ENCODE data around the gene TTC24. TPM values are rescaled to one million over a fixed set of nuclear protein-coding genes. Genes with fewer than 3 reads are reported as not detected.

Gene TTC24
- total RNA-seq: 10 to 100 TPM; 12.6 to 16.9 TPM

- CTCF ChIA-PET: interaction anchor here (0.8 to 2.0 kb wide), 4 partner anchors 21 to 99 kb away, joined by 3 to 7 read pairs (median 5); no protein-coding TSS in a partner anchor
These were observed at the start of gene TTC24 for GRCh38 chr1:156579472-156579871. TSS of gene TTC24 (plus strand) at chr1:156579723. CDS start at chr1:156581365, 1,642 bp downstream.

GRCh38 chr1:156530006-156530405, 49.5 kb upstream of the TTC24 start:
- DNase-seq (no peak), ATAC-seq (no peak)
- CTCF ChIA-PET: interaction anchor here (1.4 kb wide), 1 partner anchor 85 kb away, joined by 4 read pairs; no protein-coding TSS in a partner anchor
- Mint-ChIP-seq H3K4me1 (peaks cover 31% of the 10 kb centered on the region), H3K36me3 (peaks cover 26% of the 10 kb centered on the region), H3K9me3 (ENCODE audit: low read depth) (no peaks in the 10 kb centered on the region), H3K4me3 (no peak overlapping the region), H3K27me3 (no peaks in the 10 kb centered on the region), H3K27ac (no peak overlapping the region)

More at GRCh38 chr1:156579472-156579871, at the start of gene TTC24:
- Mint-ChIP-seq H3K4me3 (no peak within 1 kb of the TSS), H3K9me3 (ENCODE audit: low read depth) (no peaks in the 10 kb centered on the region), H3K36me3 (no peaks in the 10 kb centered on the region), H3K27ac (no peak within 1 kb of the TSS), H3K27me3 (peaks cover 7% of the 10 kb centered on the region), H3K4me1 (peaks cover 25% of the 10 kb centered on the region)
- DNase-seq: no peak
- ATAC-seq: no peak

GRCh38 chr1:156532374-156532773, 47.1 kb upstream of the TTC24 start:
- Mint-ChIP-seq H3K27me3 (no peaks in the 10 kb centered on the region), H3K9me3 (ENCODE audit: low read depth) (no peaks in the 10 kb centered on the region), H3K4me1 (peaks cover 16% of the 10 kb centered on the region), H3K4me3 (no peak overlapping the region), H3K36me3 (peaks cover 26% of the 10 kb centered on the region), H3K27ac (no peak overlapping the region)
- ATAC-seq (no peak), DNase-seq (no peak)
- CTCF ChIA-PET: interaction anchor here (0.7 to 1.4 kb wide), 7 partner anchors 11 to 269 kb away, joined by 3 to 9 read pairs (median 3); partner anchors contain the start of gene NAXE

GRCh38 chr1:156533568-156534220, 45.8 kb upstream of the TTC24 start:
- ATAC-seq (no peak), DNase-seq (no peak)
- no peak overlapping the region for H3K4me3 Mint-ChIP-seq
- H3K27me3 Mint-ChIP-seq: no peaks in the 10 kb centered on the region
- H3K36me3 Mint-ChIP-seq: peaks cover 17% of the 10 kb centered on the region
- peaks cover 8% of the 10 kb centered on the region for H3K4me1 Mint-ChIP-seq
- CTCF ChIA-PET: no interaction called here
- H3K27ac Mint-ChIP-seq: no peak overlapping the region
- no peaks in the 10 kb centered on the region for H3K9me3 Mint-ChIP-seq (ENCODE audit: low read depth)

- H3K4me1 Mint-ChIP-seq: peaks cover 12% of the 10 kb centered on the region
- ATAC-seq: no peak
- H3K36me3 Mint-ChIP-seq: peaks cover 16% of the 10 kb centered on the region
- CTCF ChIA-PET: interaction anchor here (0.8 kb wide), 1 partner anchor 253 kb away, joined by 3 read pairs; no protein-coding TSS in a partner anchor
- H3K9me3 Mint-ChIP-seq (ENCODE audit: low read depth): no peaks in the 10 kb centered on the region
- H3K27ac Mint-ChIP-seq: no peak overlapping the region
- no peak for DNase-seq
- H3K27me3 Mint-ChIP-seq: no peaks in the 10 kb centered on the region
- no peak overlapping the region for H3K4me3 Mint-ChIP-seq
These were observed 45.0 kb upstream of the TTC24 start for GRCh38 chr1:156534424-156535060.

- ATAC-seq (no peak), DNase-seq (no peak)
- Mint-ChIP-seq H3K27ac (no peak overlapping the region), H3K27me3 (no peaks in the 10 kb centered on the region), H3K36me3 (peaks cover 24% of the 10 kb centered on the region), H3K4me3 (no peak overlapping the region), H3K4me1 (peaks cover 14% of the 10 kb centered on the region), H3K9me3 (ENCODE audit: low read depth) (no peaks in the 10 kb centered on the region)
- CTCF ChIA-PET: no interaction called here
These were observed 42.5 kb upstream of the TTC24 start for GRCh38 chr1:156537027-156537426.

GRCh38 chr1:156538711-156539440, 40.6 kb upstream of the TTC24 start:
- peaks cover 14% of the 10 kb centered on the region for H3K4me1 Mint-ChIP-seq
- H3K9me3 Mint-ChIP-seq (ENCODE audit: low read depth): no peaks in the 10 kb centered on the region
- DNase-seq (no peak), ATAC-seq (no peak)
- H3K36me3 Mint-ChIP-seq: peaks cover 22% of the 10 kb centered on the region
- no peaks in the 10 kb centered on the region for H3K27me3 Mint-ChIP-seq
- CTCF ChIA-PET: interaction anchor here (0.6 kb wide), 1 partner anchor 10 kb away, joined by 3 read pairs; no protein-coding TSS in a partner anchor
- H3K4me3 Mint-ChIP-seq: no peak overlapping the region
- H3K27ac Mint-ChIP-seq: no peak overlapping the region

- H3K27ac Mint-ChIP-seq: no peak overlapping the region
- no peaks in the 10 kb centered on the region for H3K27me3 Mint-ChIP-seq
- H3K9me3 Mint-ChIP-seq (ENCODE audit: low read depth): no peaks in the 10 kb centered on the region
- H3K36me3 Mint-ChIP-seq: peaks cover 23% of the 10 kb centered on the region
- CTCF ChIA-PET: interaction anchor here (0.8 to 1.7 kb wide), 3 partner anchors 14 to 154 kb away, joined by 3 to 5 read pairs (median 5); no protein-coding TSS in a partner anchor
- H3K4me3 Mint-ChIP-seq: no peak overlapping the region
- peaks cover 14% of the 10 kb centered on the region for H3K4me1 Mint-ChIP-seq
- no peak for ATAC-seq
- no peak for DNase-seq
These were observed 39.6 kb upstream of the TTC24 start for GRCh38 chr1:156539818-156540355.

- no peak overlapping the region for H3K27ac Mint-ChIP-seq
- no peak for DNase-seq
- peaks cover 19% of the 10 kb centered on the region for H3K36me3 Mint-ChIP-seq
- no peaks in the 10 kb centered on the region for H3K27me3 Mint-ChIP-seq
- no peaks in the 10 kb centered on the region for H3K9me3 Mint-ChIP-seq (ENCODE audit: low read depth)
- CTCF ChIA-PET: interaction anchor here (1.1 to 1.7 kb wide), 2 partner anchors 60 to 155 kb away, joined by 5 read pairs; no protein-coding TSS in a partner anchor
- peaks cover 14% of the 10 kb centered on the region for H3K4me1 Mint-ChIP-seq
- no peak overlapping the region for H3K4me3 Mint-ChIP-seq
- ATAC-seq: no peak
These were observed 38.6 kb upstream of the TTC24 start for GRCh38 chr1:156540955-156541354.

GRCh38 chr1:156543066-156543465, 36.5 kb upstream of the TTC24 start:
- H3K9me3 Mint-ChIP-seq (ENCODE audit: low read depth): no peaks in the 10 kb centered on the region
- DNase-seq (no peak), ATAC-seq (no peak)
- no peaks in the 10 kb centered on the region for H3K27me3 Mint-ChIP-seq
- no peak overlapping the region for H3K27ac Mint-ChIP-seq
- CTCF ChIA-PET: interaction anchor here (0.8 to 1.5 kb wide), 2 partner anchors 12 to 15 kb away, joined by 3 read pairs; no protein-coding TSS in a partner anchor
- peaks cover 14% of the 10 kb centered on the region for H3K4me1 Mint-ChIP-seq
- H3K4me3 Mint-ChIP-seq: no peak overlapping the region
- peaks cover 15% of the 10 kb centered on the region for H3K36me3 Mint-ChIP-seq

- Mint-ChIP-seq H3K4me1 (peaks cover 2% of the 10 kb centered on the region), H3K4me3 (no peak overlapping the region), H3K36me3 (peaks cover 13% of the 10 kb centered on the region), H3K27ac (no peak overlapping the region), H3K9me3 (ENCODE audit: low read depth) (no peaks in the 10 kb centered on the region), H3K27me3 (no peaks in the 10 kb centered on the region)
- ATAC-seq (no peak), DNase-seq (no peak)
- CTCF ChIA-PET: interaction anchor here (0.9 to 1.5 kb wide), 2 partner anchors 17 to 63 kb away, joined by 3 read pairs; no protein-coding TSS in a partner anchor
These were observed 34.9 kb upstream of the TTC24 start for GRCh38 chr1:156544592-156545102.

GRCh38 chr1:156546267-156546666, 33.3 kb upstream of the TTC24 start:
- H3K4me1 Mint-ChIP-seq: no peaks in the 10 kb centered on the region
- H3K27ac Mint-ChIP-seq: no peak overlapping the region
- H3K36me3 Mint-ChIP-seq: peaks cover 11% of the 10 kb centered on the region
- CTCF ChIA-PET: no interaction called here
- no peak overlapping the region for H3K4me3 Mint-ChIP-seq
- no peaks in the 10 kb centered on the region for H3K27me3 Mint-ChIP-seq
- ATAC-seq (no peak), DNase-seq (no peak)
- no peaks in the 10 kb centered on the region for H3K9me3 Mint-ChIP-seq (ENCODE audit: low read depth)

- Mint-ChIP-seq H3K27ac (no peak overlapping the region), H3K4me1 (peaks cover under 1% of the 10 kb centered on the region), H3K4me3 (no peak overlapping the region), H3K27me3 (no peaks in the 10 kb centered on the region), H3K9me3 (ENCODE audit: low read depth) (no peaks in the 10 kb centered on the region), H3K36me3 (peaks cover 9% of the 10 kb centered on the region)
- ATAC-seq (no peak), DNase-seq (no peak)
- CTCF ChIA-PET: interaction anchor here (0.8 to 1.6 kb wide), 3 partner anchors 14 to 67 kb away, joined by 3 to 4 read pairs (median 3); no protein-coding TSS in a partner anchor
These were observed 32.1 kb upstream of the TTC24 start for GRCh38 chr1:156547434-156547833.
